GM23338 (cell line): ENCODE data around the gene KIAA1217. TPM values are rescaled to one million over a fixed set of nuclear protein-coding genes. Genes with fewer than 3 reads are reported as not detected.

ENCODE experiments used
- ATAC-seq: fragments of 200-7000 bp; cut with Tn5 transposase; 3 replicates; pipeline ENCODE4 v1.9.1; 2020
- DNase-seq: peaks from one replicate; pipeline ENCODE4 v3.0.0-alpha.2; 2015; ENCODE audit warnings: low spot score
- H2AFZ ChIP-seq: fragments of 200-600 bp; sonication (generic); 2 replicates; pipeline ENCODE4 v1.8.0; 2016; ENCODE audit warnings: antibody characterized with exemption, mild to moderate bottlenecking, moderate library complexity
- H3F3A ChIP-seq: fragments of 200-600 bp; sonication (generic); replicated peaks from 2 replicates; pipeline ENCODE4 v1.8.0; 2017; ENCODE audit warnings: antibody characterized with exemption, mixed run types, low read depth
- H3K27ac ChIP-seq: fragments of 200-600 bp; sonication (generic); 2 replicates; pipeline ENCODE4 v1.6.1; 2016; ENCODE audit warnings: low read depth
- H3K27me3 ChIP-seq: fragments of 200-600 bp; sonication (generic); 2 replicates; pipeline ENCODE4 v1.8.0; 2016; ENCODE audit warnings: mild to moderate bottlenecking, mixed run types, moderate library complexity; ENCODE audit not compliant: insufficient read depth
- H3K36me3 ChIP-seq: fragments of 200-600 bp; sonication (generic); 2 replicates; pipeline ENCODE4 v1.8.0; 2016; ENCODE audit warnings: mild to moderate bottlenecking; ENCODE audit not compliant: insufficient read depth
- H3K4me1 ChIP-seq: fragments of 200-600 bp; sonication (generic); 2 replicates; pipeline ENCODE4 v1.8.0; 2016; ENCODE audit warnings: mild to moderate bottlenecking, moderate library complexity; ENCODE audit not compliant: insufficient read depth
- H3K4me2 ChIP-seq: fragments of 200-600 bp; sonication (generic); 2 replicates; pipeline ENCODE4 v1.7.1; 2017; ENCODE audit warnings: mixed run types
- H3K4me3 ChIP-seq: fragments of 200-600 bp; sonication (generic); 2 replicates; pipeline ENCODE4 v1.6.1; 2016; ENCODE audit warnings: mixed run types
- H3K79me2 ChIP-seq: fragments of 200-600 bp; sonication (generic); replicated peaks from 2 replicates; pipeline ENCODE4 v1.8.0; 2017; ENCODE audit warnings: mild to moderate bottlenecking; ENCODE audit not compliant: insufficient read depth
- H3K9me2 ChIP-seq: fragments of 200-600 bp; sonication (generic); 2 replicates; pipeline ENCODE4 v1.8.0; 2017; ENCODE audit not compliant: insufficient read depth
- H4K20me1 ChIP-seq: fragments of 200-600 bp; sonication (generic); replicated peaks from 2 replicates; pipeline ENCODE4 v1.8.0; 2017; ENCODE audit warnings: mild to moderate bottlenecking; ENCODE audit not compliant: insufficient read depth
- H3K27ac Mint-ChIP-seq: 2 replicates; pipeline ENCODE4 v1.8.0; 2020; ENCODE audit warnings: inconsistent platforms, mild to moderate bottlenecking, moderate library complexity, mixed read lengths
- H3K27me3 Mint-ChIP-seq: 3 replicates; pipeline ENCODE4 v1.8.0; 2022; ENCODE audit warnings: low read depth, mild to moderate bottlenecking, moderate library complexity, mixed read lengths, inconsistent platforms; ENCODE audit not compliant: insufficient read depth, poor library complexity
- H3K36me3 Mint-ChIP-seq: 3 replicates; pipeline ENCODE4 v1.8.0; 2021; ENCODE audit warnings: low read depth, mild to moderate bottlenecking, inconsistent platforms, moderate library complexity, mixed read lengths
- H3K4me1 Mint-ChIP-seq: 3 replicates; pipeline ENCODE4 v1.8.0; 2020; ENCODE audit warnings: mild to moderate bottlenecking, inconsistent platforms, mixed read lengths
- H3K4me3 Mint-ChIP-seq: 3 replicates; pipeline ENCODE4 v1.8.0; 2021; ENCODE audit warnings: moderate library complexity, mild to moderate bottlenecking, inconsistent platforms, mixed read lengths
- H3K9me3 Mint-ChIP-seq: 3 replicates; pipeline ENCODE4 v1.8.0; 2020; ENCODE audit warnings: moderate library complexity, mild to moderate bottlenecking, inconsistent platforms, mixed read lengths
- CREB1 ChIP-seq: fragments of 250-450 bp; sonication (Bioruptor Pico); IDR thresholded peaks from 2 replicates; pipeline ENCODE4 v1.5.0; 2020; ENCODE audit warnings: low read depth, mild to moderate bottlenecking, moderate library complexity
- CTCF ChIP-seq, 2 experiments: fragments of 200-600 bp in 1 of 2; sonication (generic) in 1 of 2; conservative IDR thresholded peaks; 2 replicates each; pipeline versions ENCODE4 v1.5.1 to v1.6.1; 2016 to 2017; ENCODE audit warnings: antibody characterized with exemption in 2 of 2, low read depth in 2 of 2, mild to moderate bottlenecking in 2 of 2, moderate library complexity in 1 of 2
- ETS1 ChIP-seq: IDR thresholded peaks from 2 replicates; pipeline ENCODE4 v1.6.1; 2016; ENCODE audit warnings: antibody characterized with exemption
- EZH2phosphoT487 ChIP-seq: fragments of 200-600 bp; sonication (generic); IDR thresholded peaks from one replicate; pipeline ENCODE4 v1.8.1; 2018; ENCODE audit warnings: antibody characterized with exemption; ENCODE audit not compliant: unreplicated experiment
- JUNB ChIP-seq: IDR thresholded peaks from one replicate; pipeline ENCODE4 v1.6.1; 2016; ENCODE audit warnings: antibody characterized with exemption; ENCODE audit not compliant: unreplicated experiment
- NANOG ChIP-seq: IDR thresholded peaks from 2 replicates; pipeline ENCODE4 v1.6.1; 2016; ENCODE audit warnings: antibody characterized with exemption, borderline replicate concordance
- POLR2AphosphoS5 ChIP-seq: IDR thresholded peaks from 2 replicates; pipeline ENCODE4 v1.6.1; 2016; ENCODE audit warnings: antibody characterized with exemption, low read depth
- REST ChIP-seq: IDR thresholded peaks from one replicate; pipeline ENCODE4 v1.6.1; 2018; ENCODE audit warnings: antibody characterized with exemption; ENCODE audit not compliant: unreplicated experiment
- STAT1 ChIP-seq: IDR thresholded peaks from one replicate; pipeline ENCODE4 v1.6.1; 2016; ENCODE audit warnings: antibody characterized with exemption; ENCODE audit not compliant: unreplicated experiment
- ZNF331 ChIP-seq: fragments of 250-450 bp; sonication (Bioruptor Pico); IDR thresholded peaks from 2 replicates; pipeline ENCODE4 v1.5.0; 2020; ENCODE audit warnings: low read depth, mild to moderate bottlenecking, moderate library complexity
- polyA plus RNA-seq: library from polyadenylated mRNA; unstranded; fragments of >200 nt; fragmentation: Nextera tagmentation; extraction: Ambion mirVana; gene quantifications from 2 replicates; pipeline ENCODE4 v1.2.1, GENCODE V29; 2016
- total RNA-seq: library from RNA; depleted of rRNA; stranded (reverse); fragments of >200 nt; shearing (Covaris generic); gene quantifications from 2 replicates; pipeline ENCODE4 v1.2.3, GENCODE V29; 2014

KIAA1217 gene
- total and polyA plus RNA-seq, 2 experiments from 2014 or later = 6.4 to 9.1 TPM

- TF ChIP-seq REST = no peak
- no peak for TF ChIP-seq JUNB
- TF ChIP-seq ZNF331 (CRISPR knock-in tag) = no peak
- TF ChIP-seq EZH2phosphoT487 = no peak
- TF ChIP-seq CREB1 (CRISPR knock-in tag) = no peak
- TF ChIP-seq NANOG = no peak
- TF ChIP-seq ETS1 = no peak
- TF ChIP-seq STAT1 = no peak
- no peak for TF ChIP-seq CTCF (conservative IDR thresholded peaks at IDR 0.05; ENCODE audit: low read depth in 2 of 2)
- no peak for TF ChIP-seq POLR2AphosphoS5
Measured at GRCh38 chr10:24452030-24452429, 243.1 kb downstream of the KIAA1217 start (continued).

GRCh38 chr10:24453404-24453830 is 244.5 kb downstream of the KIAA1217 start:
- H3K79me2 ChIP-seq = no peaks in the 10 kb centered on the region
- no peaks in the 10 kb centered on the region for H3K27me3 Mint-ChIP-seq
- H2AFZ ChIP-seq = no peak overlapping the region
- no peaks in the 10 kb centered on the region; the same call in 1 of the 2 replicates for H3K4me1 ChIP-seq
- H3K36me3 Mint-ChIP-seq = no peaks in the 10 kb centered on the region
- H4K20me1 ChIP-seq = no peaks in the 10 kb centered on the region
- no peaks in the 10 kb centered on the region; the same call in 2 of the 3 replicates for H3K9me3 Mint-ChIP-seq
- no peak overlapping the region for H3K27ac Mint-ChIP-seq
- no peak for ATAC-seq
- H3K4me2 ChIP-seq = no peak overlapping the region
- no peak overlapping the region for H3K27ac ChIP-seq
- DNase-seq = no peak
- H3K4me3 ChIP-seq = no peak overlapping the region
- H3K36me3 ChIP-seq = no peaks in the 10 kb centered on the region
- H3K27me3 ChIP-seq = no peaks in the 10 kb centered on the region
- no peak overlapping the region for H3K4me3 Mint-ChIP-seq
- H3F3A ChIP-seq = no peaks in the 10 kb centered on the region
- no peaks in the 10 kb centered on the region for H3K9me2 ChIP-seq
- no peak for TF ChIP-seq JUNB
- TF ChIP-seq CREB1 (CRISPR knock-in tag) = no peak
- H3K4me1 Mint-ChIP-seq = peaks cover 48% of the 10 kb centered on the region
